GM19455 (cell line): ENCODE results near the gene COG5.
"Not testable (repeated sequence)": the region's sequence is repeated elsewhere in the genome, so short reads cannot be mapped to it uniquely, and the experiment has no call there.

Experiments used
- ATAC-seq: cut with Tn5 transposase; IDR thresholded peaks from one replicate; pipeline ENCODE4 v1.9.1; 2021; ENCODE audit not compliant: unreplicated experiment

The COG5 gene

GRCh38 chr7:107166736-107167426 lies 396.8 kb downstream of the COG5 start:
- ATAC-seq: no peak

DNA sequence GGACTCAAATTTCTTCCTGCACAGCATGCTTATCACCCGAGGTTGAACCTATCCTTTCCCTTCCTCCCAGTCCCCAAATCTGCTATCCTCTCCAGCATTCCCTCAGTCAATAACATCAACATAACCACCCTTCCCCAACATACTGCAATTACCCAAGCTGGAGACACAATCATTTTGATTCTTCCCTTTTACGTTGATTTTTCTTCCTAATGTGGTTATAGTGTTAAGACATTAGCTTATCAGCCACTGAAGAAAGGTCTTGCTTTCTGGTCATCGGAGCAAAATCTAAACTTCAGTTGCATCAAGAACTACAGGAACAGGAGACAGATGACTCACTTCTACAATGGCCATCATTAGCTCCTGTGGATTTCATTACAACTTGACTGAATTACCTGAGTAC lies 398.4 kb downstream of the COG5 start:
- ATAC-seq: no peak

DNA sequence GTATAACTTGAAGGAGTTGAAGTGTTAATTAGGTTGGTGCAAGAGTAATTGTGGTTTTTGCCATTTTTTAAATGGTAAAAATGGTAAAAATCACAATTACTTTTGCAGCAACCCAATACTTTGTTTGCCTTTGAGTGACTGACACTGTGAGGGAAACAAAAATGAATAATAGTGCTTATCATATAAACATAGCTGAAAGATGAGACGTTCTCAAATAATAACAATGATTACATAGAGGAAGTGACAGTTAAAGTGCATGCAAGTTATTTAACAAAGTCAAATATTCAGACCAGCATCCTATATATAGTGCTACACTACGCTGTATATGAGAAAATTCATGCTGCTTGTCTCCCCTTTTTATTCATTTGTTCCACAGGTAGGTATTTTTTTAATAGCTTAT lies 399.6 kb downstream of the COG5 start:
- ATAC-seq: no peak

GRCh38 chr7:107162475-107162874 lies 401.2 kb downstream of the COG5 start:
- no peak for ATAC-seq

GRCh38 chr7:107161415-107161814 lies 402.3 kb downstream of the COG5 start:
- ATAC-seq: no peak

DNA sequence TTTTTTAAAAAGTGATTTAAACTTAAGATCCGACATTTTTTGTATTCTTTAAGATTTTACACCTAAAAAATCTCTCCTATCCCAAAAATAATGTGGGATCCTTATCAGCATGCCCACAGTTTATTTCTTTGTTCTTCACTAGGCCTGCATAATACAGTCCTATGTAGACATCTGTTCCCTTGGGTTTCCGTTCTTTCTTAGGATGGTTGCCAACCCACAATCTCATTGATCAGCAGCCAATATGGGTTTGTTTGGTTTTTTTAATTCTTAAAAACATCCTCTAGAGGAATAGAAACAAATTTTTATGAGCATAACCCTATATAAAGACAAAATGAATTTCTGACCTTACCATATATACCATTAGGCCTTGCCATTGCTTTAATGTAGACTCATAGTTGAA lies 403.3 kb downstream of the COG5 start:
- no peak for ATAC-seq

GRCh38 chr7:107158028-107158427 lies 405.7 kb downstream of the COG5 start:
- ATAC-seq: no peak

DNA sequence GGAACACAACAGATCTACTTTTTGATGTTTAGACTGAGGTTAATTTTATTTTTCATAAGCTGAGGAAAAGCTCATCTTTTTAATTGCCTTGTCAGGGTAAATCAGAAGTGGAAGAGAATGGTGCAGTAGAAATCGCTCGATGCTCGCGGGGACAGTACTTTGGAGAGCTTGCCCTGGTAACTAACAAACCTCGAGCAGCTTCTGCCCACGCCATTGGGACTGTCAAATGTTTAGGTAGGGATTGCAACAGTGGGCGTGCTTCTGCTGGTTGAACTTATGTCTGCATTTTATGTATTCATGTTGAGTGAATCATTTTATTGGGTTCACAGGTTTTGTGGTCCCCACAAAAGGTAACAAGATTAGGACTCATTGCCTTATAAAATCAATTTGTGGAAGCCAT lies 406.6 kb downstream of the COG5 start:
- no peak for ATAC-seq

DNA sequence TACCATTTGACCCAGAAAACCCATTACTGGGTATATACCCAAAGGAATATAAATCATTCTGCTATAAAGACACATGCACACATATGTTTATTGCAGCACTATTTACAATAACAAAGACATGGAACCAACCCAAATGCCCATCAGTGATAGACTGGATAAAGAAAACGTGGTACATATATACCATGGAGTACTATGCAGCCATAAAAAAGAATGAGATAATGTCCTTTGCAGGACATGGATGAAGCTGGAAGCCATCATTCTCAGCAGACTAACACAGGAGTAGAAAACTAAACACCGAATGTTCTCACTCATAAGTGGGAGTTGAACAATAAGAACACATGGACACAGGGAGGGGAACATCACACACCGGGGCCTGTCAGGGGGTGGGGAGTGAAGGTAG lies 408.0 kb downstream of the COG5 start:
- ATAC-seq: not testable (repeated sequence)

- no peak for ATAC-seq
Observed at GRCh38 chr7:107154826-107155225, 408.9 kb downstream of the COG5 start.

DNA sequence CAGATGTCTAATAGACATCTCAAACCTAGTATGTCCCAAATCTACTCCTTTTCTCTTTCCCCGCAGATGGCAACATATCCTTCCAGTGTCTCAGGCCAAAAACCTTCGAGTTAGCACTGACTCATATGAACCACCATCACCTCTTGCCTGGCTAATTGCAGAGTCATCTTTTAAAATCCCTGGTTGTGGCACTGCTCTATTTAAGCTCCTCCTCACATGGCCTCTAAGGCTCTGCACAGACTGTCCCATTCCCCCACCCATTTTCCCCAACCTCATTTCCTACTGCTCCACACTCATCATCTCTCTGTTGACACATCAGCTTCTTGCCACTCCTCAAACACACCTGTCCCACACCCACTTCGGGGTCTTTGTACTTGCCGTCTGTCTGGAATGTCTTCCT lies 411.7 kb downstream of the COG5 start:
- no peak for ATAC-seq
